NCI-H82 (cell line): ENCODE data around the gene UQCR10.

Source experiments
- DNase-seq: peaks from one replicate; lab custom pipeline; 2025; lab: John Stamatoyannopoulos, UW

Gene UQCR10

DNA sequence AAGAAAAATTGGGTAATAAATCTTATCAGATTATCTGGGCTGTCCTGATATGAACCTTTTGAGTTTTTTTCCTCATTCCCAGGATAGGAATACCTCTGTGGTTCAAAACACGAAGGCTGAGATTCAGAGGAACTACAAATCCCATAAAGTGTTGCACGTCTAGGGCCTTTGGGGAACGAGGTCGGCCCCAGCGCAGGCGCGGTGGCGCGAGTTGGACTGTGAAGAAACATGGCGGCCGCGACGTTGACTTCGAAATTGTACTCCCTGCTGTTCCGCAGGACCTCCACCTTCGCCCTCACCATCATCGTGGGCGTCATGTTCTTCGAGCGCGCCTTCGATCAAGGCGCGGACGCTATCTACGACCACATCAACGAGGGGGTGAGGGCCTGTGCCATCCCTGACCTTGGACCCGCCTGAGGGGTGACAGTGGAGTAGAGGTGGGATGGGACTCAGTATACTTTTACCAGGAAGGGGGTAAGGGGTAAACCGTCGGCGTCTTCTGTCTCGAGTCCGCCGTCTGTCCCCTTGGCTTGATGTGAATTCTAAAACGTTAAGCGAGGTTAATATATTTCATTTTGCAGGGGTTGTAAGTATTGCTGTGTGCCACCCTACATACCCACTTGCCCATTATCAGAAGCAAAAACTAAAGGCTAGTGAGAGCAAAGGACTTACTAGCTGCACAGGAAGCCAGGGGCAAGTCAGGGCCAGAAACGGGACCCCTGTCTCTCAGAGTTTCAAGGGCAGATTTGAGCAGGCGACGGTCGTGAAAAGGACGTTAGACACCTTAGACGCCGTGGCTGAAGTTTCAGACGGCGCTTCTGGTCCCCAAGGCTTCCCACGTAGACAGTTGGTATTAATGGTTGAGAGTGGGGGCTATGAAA, at the start of gene UQCR10:
Gene UQCR10 (plus strand): TSS at position 199 of the 881 bp plus-strand sequence. CDS start 30 bp downstream, at position 229.
- DNase-seq = peak; percentile 94

DNA sequence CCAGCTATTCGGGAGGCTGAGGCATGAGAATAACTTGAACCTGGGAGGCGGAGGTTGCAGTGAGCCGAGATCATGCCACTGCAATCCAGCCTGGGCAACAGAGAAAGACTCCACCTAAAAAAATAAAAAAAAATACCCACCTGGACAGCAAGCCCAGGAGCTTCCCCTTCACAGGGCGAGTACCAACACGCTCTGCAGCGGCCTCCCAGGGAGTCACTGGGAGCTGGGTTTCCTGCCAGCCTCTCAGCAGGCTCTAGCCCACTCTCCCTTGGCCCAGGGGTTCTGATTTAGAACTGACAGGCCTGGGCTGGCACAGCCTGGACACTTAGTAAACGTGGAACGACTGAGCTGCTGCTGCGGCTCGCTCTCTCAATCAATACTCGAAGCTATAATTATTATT, 49.4 kb upstream of the UQCR10 start:
- DNase-seq = no peak

DNA sequence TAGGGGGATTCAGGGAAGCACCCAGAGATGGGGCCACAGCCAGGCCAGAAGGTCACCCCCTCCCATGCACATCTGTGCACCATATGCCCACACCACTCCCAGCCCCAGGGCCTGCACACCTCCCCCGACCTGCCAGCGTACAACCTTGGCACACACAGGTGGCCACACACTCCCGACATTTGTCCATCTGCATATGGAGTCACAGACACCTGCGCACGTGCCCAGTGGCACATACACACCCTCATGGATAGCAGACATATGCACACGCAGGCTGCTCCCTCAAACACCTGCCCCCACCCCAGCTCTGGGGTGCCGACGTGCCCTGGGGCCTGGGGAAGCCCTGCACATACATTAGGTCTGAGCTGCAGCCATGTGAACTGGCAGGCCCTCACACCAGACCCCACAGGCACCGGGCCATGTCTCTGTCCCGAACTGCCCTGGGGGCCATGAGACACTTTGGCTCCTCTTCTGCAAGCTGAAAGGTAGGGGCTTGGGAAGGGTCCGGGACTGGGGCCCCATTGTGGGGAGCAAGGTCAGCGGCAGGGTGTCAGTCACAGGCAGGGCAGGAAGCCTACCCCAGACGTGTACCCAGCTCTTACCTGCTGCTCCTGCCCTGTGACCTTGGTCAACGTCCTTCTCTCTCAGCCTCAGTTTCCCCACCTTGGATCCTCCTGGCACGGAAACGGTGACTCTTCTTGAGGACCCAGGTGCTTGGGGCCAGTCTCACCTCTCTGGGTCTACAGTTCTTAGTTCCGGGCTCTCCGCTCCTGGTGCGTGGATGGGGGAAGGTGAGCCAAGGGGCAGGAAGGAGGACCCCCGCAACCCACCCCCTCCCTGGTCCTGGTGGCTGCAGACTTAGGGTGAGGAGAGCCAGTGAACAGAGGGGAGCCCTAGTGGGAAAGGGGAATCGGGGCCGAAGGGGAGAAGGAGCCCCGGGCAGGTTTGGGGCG, 47.9 kb upstream of the UQCR10 start:
- no peak for DNase-seq

DNA sequence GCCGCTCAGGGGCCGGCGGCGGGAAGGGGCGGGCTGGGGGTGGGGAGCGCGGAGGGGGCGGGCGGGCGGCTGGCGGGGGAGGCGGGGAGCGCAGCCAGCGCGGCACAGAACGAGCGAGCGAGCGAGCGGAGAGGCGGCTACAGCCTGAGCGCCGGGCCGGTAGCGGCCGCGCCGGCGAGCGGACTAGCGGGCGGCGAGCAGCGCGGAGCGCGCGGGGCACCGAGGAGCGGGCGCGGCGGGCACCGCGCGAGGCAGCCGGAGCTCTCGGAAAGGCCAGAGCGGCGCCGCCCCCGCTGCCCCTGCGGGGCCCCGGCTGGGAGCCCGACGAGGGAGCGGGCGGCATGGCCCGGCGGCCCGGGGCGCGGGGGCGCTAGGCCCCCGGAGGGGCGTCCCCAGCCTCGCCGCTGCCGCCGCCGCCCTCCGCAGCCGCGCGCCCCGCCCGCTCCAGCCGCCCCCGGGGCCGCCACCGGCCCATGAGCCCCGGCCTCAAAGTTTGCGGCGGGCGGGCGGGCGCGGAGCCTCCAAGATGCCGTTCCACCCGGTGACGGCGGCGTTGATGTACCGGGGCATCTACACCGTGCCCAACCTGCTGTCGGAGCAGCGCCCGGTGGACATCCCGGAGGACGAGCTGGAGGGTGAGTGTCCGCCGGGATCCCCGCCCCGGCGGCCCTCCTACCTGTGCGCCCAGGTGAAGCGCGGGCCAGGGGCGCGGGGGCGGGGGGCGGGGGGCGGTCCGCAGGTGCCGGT, 47.1 kb upstream of the UQCR10 start, which contains the start of gene CABP7:
Gene CABP7 (plus strand): TSS at position 105 of the 747 bp plus-strand sequence. CDS start 422 bp downstream, at position 527.
- peak; percentile 26 for DNase-seq

DNA sequence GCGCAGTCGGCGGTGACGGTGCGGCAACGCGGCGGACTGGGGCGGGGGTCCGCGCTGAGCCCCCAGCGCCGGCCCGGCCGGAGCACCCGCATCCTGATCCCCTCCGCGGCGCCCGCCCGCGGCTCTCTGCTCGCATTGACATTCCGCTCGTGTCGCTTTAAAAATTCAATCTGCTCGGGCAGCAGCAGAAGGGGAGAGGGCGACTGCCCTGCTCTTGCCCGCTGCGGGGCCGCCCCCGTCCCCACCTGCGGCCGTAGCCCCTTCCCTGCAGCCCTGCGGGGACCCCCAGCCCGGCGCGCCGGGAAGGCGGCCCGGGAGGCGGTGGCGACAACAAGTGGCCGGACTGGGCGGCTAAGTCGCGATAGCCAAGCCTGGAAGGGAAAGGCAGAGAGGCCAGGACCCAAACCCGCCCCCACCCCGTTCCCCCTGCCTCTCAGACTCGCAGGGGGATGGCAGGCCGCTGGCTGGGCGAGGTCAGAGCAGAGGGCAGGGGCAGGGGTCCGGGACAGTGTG, 46.3 kb upstream of the UQCR10 start:
- peak; percentile 10 for DNase-seq

DNA sequence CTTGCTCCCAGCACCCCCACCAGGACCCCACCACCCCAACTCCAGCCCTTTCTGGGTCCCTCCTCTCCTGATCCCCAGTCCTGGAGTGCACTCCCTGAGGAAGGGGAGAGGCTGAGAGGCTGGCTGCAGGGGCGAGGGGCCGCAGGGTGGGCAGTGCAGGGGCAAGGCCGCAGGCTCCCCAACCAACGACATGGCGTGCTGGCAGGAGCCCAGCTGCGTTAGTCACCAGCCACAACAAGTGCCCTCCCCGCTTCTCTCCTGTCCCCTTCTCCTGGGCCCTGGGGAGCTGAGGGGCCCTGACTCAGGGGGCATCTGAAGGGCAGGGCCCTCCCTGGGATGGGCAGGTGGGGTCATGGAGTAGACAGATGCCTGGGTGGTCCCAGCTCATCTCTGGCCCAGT, 45.0 kb upstream of the UQCR10 start:
- no peak for DNase-seq

DNA sequence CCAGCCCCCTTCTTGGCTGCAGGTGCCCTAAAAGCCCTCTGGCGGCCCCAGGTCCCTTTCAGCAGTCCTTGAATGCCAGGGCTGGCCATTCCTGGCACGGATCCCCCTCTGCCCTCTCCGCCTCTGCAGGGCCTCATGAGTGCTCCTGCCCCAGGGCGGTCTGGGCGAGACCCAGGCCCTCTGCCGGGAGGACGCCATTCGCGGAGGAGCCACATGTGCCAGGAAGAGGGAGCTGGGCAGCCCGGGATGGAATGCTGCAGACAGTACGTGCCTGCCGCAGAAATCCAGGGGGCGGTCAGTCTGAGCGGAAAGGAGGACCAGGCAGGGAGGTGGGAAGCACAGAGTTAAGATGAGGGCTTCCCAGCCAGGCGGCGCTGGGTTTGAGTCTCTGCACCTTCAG, 44.6 kb upstream of the UQCR10 start:
- DNase-seq = no peak

DNA sequence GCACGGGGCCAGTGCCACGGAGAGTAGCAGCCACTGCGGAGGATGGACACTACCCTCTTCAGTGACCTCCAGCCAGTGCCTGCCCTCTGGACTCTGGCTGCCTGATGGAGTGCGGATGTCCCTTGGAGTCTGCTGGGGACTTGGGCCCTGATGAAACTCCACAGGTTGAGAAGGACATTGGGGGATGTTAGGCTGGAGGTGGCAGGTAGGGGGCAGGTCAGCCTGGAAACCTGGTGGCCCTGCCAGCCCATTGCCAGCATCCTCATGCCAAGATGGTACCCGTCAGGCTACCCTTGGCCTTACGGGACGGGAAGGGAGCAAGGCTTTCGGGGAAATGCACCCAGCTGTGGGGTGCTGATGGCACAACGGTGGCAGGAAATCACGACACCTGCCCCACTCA, 43.4 kb upstream of the UQCR10 start:
- DNase-seq = no peak

DNA sequence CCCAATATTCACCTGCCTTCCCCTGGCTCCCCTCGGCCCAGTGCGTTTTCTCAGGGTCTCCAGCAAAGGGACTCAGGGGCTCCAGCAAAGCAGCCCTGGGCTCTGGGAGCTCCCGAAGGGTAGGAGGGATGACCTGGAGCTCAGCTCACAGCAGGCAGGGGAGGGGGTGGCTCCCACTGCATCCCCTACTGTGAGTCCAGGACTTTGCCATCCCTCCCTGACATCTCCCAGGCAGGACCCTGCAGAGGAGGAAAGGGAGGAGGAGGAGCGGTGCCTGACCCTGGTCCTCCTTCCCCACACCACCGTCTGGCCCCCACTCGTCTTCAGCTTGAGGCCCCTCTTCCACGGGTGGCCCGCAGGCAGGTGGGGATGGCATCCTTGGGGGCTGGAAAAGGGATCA, 42.3 kb upstream of the UQCR10 start:
- no peak for DNase-seq

DNA sequence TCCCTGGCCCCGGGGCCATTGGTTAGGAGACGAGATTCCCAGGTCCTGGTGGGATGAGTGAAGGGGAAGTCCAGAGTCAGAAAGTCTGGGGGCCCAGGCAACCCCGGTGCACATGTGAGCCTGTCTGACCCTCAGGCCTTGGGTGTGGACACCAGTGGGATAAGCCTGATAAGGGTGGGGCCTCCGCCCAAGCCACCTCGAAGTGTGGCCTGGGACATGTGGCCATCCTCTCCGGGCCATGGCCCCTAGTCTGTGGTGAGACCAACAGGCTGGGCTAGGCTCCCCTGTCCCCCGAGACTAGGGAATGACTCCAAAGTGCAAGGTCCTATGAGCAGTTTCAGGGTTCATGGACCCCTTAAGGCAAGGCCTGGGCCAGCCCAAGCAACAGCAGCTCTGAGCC, 41.1 kb upstream of the UQCR10 start:
- no peak for DNase-seq

DNA sequence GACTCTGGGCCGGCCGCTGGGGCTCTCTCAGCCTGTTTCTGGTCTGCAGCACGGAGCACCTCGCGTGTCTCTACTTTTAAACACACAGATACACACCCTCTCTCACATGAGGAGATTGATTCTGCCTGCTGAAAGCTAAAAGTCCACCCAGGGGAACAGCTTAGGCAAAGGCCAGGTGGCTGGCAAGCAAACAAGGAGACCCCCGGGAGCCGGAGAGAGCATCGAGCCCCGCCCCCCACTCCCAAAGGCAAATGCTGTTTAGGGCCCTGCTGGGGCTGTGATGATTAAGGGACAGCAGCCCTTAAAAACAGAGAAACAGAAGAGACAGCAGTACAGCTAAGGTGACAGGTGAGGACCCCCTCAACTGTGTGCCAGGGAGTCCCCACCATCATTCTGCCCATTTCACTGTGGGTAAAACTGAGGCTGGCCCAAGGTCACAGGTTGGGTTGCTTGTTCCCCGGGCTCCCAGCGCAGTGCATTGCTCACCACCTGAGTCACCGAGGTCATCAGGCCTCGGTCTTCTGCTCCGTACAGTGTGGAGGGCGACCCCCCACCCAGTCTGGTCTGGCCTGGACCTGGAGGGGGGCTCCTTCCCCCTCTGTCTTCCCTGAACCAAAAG, 40.5 kb upstream of the UQCR10 start:
- peak; percentile 52 for DNase-seq

DNA sequence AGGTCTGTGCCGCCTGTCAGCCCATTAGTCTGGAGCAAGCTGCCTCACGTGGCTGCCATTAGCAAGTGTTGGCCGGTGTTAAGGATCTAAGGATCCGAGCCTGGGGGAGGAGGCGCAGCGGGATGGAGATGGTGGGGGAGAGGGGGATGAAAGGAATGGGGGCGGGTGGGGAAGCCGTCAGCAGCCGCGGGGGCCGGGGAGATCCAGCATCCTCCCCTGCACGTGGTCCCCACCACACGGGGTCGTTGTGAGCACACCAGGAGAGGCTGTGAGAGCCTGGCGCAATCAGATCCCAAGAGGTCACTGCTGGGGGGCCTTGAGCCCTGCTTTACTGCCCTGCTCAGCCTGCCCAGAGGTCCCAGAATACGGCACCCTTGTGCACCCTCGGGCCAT, 40.0 kb upstream of the UQCR10 start:
- DNase-seq = peak; percentile 87

DNA sequence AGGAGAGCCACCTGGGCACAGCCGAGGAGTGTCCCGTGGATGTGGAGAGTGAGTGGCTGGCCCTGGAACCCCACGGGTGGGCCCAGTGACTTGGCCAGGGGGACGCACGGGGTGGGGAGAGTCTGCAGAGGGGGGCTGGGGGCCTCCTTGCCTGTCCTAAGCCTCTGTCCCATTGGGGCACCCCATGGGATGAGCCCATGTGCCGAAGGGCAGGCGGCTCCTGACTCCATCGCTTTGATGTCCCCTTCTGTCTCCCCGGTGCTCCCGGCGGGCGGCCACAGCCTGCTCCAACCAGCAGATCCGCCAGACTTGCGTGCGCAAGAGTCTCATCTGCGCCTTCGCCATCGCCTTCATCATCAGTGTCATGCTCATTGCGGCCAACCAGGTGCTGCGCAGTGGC, 38.0 kb upstream of the UQCR10 start:
- no peak for DNase-seq

DNA sequence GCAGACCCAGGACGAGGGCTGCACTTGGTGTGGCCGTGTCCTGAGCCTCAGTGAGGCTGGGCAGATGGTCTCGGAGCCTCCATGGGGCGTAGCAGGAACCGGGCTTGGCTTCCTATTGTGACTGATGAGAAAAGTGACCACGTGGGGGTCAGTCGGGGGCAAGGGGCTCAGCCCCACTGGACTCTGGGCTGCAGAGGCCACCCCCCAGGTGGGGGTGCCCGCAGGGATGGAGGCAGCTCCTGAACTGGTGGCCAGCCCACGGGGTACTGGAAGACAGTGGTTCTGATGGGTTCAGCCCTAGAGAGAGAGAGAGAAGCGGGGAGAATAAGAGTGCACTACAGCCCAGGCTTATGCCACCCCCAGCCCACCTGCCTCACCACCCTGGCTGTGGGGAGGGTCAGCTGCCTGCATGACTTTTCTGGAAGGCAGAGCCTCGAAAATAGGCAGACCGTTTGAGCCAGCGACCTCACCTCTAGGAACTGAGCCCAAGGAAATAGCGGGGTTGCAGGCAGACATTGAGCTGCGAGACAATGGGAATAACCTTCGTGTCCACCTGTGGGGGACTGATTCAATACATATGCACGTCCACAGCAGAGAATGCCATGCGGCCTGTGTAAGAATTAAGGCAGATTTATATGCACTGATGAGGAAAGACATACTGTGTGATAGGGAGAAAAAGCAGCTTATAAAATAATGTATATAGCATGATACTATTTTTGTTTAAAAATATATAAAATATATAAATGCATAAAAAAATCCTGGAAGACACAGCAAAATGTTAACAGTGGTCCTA, 35.9 kb upstream of the UQCR10 start:
- DNase-seq = no peak

DNA sequence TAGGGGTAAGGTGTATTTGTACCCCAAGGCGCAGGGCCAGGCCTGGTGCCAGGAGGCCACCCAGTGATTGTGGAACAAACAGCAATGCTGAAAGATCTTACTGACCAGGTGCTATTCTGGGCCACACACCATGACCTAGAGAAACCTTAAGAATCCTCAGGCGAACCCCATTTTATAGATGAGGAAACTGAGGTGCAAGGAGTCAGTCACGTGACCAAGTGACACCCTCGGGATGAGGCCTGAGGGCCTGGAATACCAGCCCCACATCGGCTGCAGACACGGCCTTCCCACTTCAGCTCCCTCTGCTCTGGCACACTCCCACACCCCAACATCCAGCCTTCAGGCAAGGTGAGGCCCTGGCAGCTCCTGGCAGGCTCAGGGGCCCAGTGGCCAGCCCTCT, 34.3 kb upstream of the UQCR10 start:
- DNase-seq = no peak

DNA sequence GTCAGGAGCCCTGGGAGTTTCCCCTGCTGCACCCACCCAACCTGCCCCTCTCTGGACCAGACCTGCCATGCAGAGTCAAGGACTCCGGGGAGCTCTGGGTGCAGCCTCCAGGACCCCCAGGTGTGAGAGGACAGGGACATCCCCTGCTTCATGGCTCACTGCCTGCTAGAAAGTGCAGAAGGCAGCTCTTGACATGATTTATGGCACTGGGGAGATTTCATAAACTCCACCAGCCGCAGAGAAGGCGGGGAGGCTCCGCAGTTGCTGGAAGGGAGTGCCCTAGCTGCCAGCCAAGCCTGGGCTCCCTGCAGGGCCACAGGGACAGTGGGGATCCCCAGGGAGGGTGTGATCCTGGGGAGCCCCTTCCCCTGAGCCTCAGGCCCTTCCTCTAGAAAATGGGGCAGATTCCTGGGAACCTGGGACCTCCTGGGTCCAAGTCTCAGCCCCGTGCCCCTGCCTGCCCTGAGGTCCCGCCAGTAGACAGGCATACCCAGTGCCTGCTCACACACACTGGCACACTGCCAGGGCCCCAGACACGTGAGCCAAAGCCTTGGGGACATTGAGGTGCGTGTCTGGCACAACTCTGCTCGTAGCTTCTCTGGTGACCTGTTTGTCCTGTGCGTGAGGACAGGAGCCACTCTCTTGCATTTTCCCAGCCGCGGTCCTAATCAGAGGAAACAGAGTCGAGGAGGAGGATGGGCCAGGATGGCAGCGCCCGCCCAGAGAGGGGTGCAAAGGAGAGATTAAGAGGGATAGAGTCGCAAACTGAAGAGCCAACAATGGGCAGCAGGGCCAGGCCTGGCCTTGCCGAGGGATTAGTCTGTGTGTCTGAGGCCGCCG, 33.6 kb upstream of the UQCR10 start:
- peak; percentile 47 for DNase-seq

DNA sequence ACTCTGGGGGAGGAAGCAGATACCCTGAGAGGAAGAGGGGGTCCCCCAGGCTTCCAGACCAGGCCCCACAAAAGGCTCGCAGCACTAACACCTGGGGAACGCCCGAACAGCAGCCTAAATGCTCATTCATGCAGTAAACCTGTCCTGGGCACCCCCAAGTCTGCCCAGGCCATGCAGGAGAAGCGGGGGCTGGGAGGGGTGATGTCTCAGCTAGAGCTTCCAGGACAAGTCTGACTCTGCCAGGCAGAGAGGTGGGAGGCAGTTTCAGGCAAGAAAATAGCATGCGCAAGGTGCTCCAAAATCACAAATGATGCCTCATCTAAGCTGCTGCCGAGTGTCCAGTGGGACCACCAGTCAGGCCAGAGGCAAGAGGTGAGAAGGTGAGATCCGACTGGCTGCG, 32.8 kb upstream of the UQCR10 start:
- no peak for DNase-seq

DNA sequence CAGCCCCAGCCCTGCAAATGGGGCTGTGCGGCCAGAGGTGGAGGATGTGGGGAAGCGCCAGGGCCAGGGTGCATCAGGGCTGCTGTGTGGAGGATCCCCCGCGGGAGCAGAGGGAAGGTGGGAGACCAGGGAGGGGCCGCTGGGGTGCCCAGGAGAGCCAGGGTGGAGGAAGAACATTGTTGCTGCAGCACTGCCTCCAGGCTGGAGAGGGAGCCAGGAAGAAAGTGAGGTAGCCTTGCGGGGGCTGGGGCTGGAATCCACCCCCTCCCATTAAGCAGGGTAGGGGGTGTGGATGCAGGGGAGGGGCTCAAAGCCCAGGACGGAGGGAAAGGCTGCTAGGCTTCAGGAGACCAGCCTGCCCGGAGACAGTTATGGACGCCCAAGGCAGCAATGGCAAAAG, 32.3 kb upstream of the UQCR10 start:
- no peak for DNase-seq

DNA sequence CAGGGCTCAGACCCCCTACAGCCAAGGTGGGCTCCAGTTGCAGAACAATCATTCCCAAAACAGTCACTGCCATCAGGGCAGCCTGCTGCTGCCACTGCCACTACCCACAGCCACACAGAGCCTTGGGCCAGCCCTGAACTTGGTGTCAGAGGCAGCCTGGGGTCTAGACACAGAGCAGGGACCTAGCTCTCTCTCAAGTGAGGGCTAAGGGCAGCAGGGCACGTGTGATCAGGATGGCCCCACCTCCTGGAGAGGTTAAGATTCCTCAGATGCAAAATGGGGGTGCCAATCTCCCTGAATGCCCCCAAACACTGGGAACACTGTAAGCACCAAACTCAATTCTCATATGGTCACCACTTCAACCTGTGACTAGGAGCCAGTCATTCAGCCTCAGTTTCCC, 31.8 kb upstream of the UQCR10 start:
- no peak for DNase-seq
